AG04450 (cell line): Measurements from ENCODE around the gene ALOX12. TPM values are rescaled to one million over a fixed set of nuclear protein-coding genes. Genes with fewer than 3 reads are reported as not detected.

Source experiments
- CTCF ChIA-PET: fragments of 300-600, 350-600 bp; formaldehyde crosslinking; extraction: SDS; loops from one replicate; lab custom pipeline; 2022; ENCODE audit warnings: antibody characterized with exemption, inconsistent platforms; lab: Charles Lee
- POLR2A ChIA-PET: fragments of 350-600 bp; formaldehyde crosslinking; extraction: SDS; loops from one replicate; lab custom pipeline; 2021; ENCODE audit warnings: antibody characterized with exemption, inconsistent platforms; lab: Yijun Ruan, JAX
- DNase-seq: peaks from one replicate; pipeline ENCODE4 v3.0.0-alpha.2; 2011; ENCODE audit warnings: low read depth, low spot score
- H3K27ac ChIP-seq: one replicate; pipeline ENCODE4 v1.5.1; 2012; ENCODE audit warnings: low read depth, low read length, control low read depth
- H3K27me3 ChIP-seq: one replicate; pipeline ENCODE4 v1.6.0; 2012; ENCODE audit warnings: low read length; ENCODE audit not compliant: control insufficient read depth, insufficient read depth
- H3K4me3 ChIP-seq: 2 replicates; pipeline ENCODE4 v1.5.1; 2011; ENCODE audit warnings: mild to moderate bottlenecking, low read depth, low read length, control low read depth
- H3K9me3 ChIP-seq: 2 replicates; pipeline ENCODE4 v1.5.1; 2012; ENCODE audit warnings: low read length; ENCODE audit not compliant: control insufficient read depth, insufficient read depth
- polyA plus RNA-seq: library from polyadenylated mRNA; depleted of rRNA; stranded (reverse); fragments of >200 nt; gene quantifications from 2 replicates; pipeline ENCODE4 v1.2.3, GENCODE V29; 2011
- TF ChIP-seq, protein P1 (sequence below): IDR thresholded peaks from 2 replicates; pipeline ENCODE4 v1.5.1; 2011; ENCODE audit warnings: low read depth, low read length, control low read depth, inconsistent platforms

ALOX12 gene
- polyA plus RNA-seq, 1 experiment, result not detected

GRCh38 chr17:6994118-6994598 lies 1.7 kb upstream of the ALOX12 start:
- CTCF ChIA-PET, result interaction anchor here (0.6 to 1.2 kb wide), 4 partner anchors 10 to 323 kb away, joined by 3 to 5 read pairs (median 3); no protein-coding TSS in a partner anchor
- H3K4me3 ChIP-seq, result no peak overlapping the region
- H3K27ac ChIP-seq, result no peak overlapping the region
- TF ChIP-seq, protein P1, sequence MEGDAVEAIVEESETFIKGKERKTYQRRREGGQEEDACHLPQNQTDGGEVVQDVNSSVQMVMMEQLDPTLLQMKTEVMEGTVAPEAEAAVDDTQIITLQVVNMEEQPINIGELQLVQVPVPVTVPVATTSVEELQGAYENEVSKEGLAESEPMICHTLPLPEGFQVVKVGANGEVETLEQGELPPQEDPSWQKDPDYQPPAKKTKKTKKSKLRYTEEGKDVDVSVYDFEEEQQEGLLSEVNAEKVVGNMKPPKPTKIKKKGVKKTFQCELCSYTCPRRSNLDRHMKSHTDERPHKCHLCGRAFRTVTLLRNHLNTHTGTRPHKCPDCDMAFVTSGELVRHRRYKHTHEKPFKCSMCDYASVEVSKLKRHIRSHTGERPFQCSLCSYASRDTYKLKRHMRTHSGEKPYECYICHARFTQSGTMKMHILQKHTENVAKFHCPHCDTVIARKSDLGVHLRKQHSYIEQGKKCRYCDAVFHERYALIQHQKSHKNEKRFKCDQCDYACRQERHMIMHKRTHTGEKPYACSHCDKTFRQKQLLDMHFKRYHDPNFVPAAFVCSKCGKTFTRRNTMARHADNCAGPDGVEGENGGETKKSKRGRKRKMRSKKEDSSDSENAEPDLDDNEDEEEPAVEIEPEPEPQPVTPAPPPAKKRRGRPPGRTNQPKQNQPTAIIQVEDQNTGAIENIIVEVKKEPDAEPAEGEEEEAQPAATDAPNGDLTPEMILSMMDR, result no peak
- DNase-seq, result no peak
- POLR2A ChIA-PET, result no interaction called here
- peaks cover 3% of the 10 kb centered on the region for H3K27me3 ChIP-seq
- H3K9me3 ChIP-seq, result peaks cover 6% of the 10 kb centered on the region; the same call in 1 of the 2 replicates

DNA sequence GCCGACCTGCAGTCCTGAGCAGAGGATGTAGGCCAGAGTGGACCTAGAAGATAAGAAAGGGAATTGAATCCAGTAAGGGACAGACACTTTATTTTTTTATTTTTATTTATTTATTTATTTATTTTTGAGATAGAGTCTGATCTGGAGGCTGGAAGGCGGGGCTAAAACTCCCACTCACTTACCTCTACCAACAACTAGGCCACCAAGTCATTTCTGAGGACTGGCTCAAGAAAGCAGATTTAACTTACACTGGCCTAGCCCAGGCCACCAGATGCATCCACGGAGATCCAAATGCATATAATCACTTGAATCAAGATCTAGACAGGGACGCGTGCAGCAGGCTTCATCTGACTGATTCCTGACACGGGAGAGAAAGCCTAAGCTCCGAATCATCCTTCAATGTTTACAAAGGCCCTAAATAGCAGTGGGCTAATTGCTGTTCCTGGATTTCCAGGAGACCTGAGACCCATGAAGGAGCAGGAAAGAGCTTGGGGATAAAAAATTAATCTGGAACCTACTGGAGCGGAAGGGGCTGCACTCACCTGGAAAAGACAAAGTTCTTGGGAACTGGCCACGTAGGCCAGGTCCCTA lies 1.1 kb upstream of the ALOX12 start:
- POLR2A ChIA-PET, result no interaction called here
- Histone ChIP-seq H3K27ac (no peak overlapping the region), H3K4me3 (no peak overlapping the region), H3K9me3 (peaks cover 6% of the 10 kb centered on the region; the same call in 1 of the 2 replicates), H3K27me3 (peaks cover 3% of the 10 kb centered on the region)
- no peak for DNase-seq
- TF ChIP-seq, protein P1, result no peak
- CTCF ChIA-PET, result interaction anchor here (1.0 to 1.8 kb wide), 5 partner anchors 10 to 323 kb away, joined by 3 to 15 read pairs (median 5); no protein-coding TSS in a partner anchor

- ChIA-PET POLR2A (interaction anchor here (1.0 kb wide), 1 partner anchor 16 kb away, joined by 3 read pairs; the partner anchor contains the start of gene RNASEK), CTCF (interaction anchor here (0.6 to 1.8 kb wide), 5 partner anchors 8 to 381 kb away, joined by 4 to 15 read pairs (median 6); no protein-coding TSS in a partner anchor)
- H3K27me3 ChIP-seq, result peaks cover 3% of the 10 kb centered on the region
- H3K9me3 ChIP-seq, result peaks cover 6% of the 10 kb centered on the region; the same call in 1 of the 2 replicates
- H3K4me3 ChIP-seq, result no peak overlapping the region
- H3K27ac ChIP-seq, result no peak overlapping the region
- DNase-seq, result no peak
- TF ChIP-seq, protein P1, result no peak
These were observed 585 bp downstream of the ALOX12 start for GRCh38 chr17:6996256-6997011.

- TF ChIP-seq, protein P1, result no peak
- no peak for DNase-seq
- Histone ChIP-seq H3K27ac (no peak overlapping the region), H3K4me3 (no peak overlapping the region), H3K27me3 (peaks cover 3% of the 10 kb centered on the region), H3K9me3 (peaks cover 6% of the 10 kb centered on the region; the same call in 1 of the 2 replicates)
- CTCF ChIA-PET, result interaction anchor here (0.6 to 1.8 kb wide), 3 partner anchors 83 to 153 kb away, joined by 4 to 8 read pairs (median 5); no protein-coding TSS in a partner anchor
- POLR2A ChIA-PET, result no interaction called here
These were observed 1.3 kb downstream of the ALOX12 start for GRCh38 chr17:6997171-6997570.
